RPMI8226 (cell line): Measurements from ENCODE around the gene S1PR4.

Experiments used
- DNase-seq: peaks from one replicate; pipeline ENCODE4 v3.0.0-alpha.2; 2015

The S1PR4 gene

DNA sequence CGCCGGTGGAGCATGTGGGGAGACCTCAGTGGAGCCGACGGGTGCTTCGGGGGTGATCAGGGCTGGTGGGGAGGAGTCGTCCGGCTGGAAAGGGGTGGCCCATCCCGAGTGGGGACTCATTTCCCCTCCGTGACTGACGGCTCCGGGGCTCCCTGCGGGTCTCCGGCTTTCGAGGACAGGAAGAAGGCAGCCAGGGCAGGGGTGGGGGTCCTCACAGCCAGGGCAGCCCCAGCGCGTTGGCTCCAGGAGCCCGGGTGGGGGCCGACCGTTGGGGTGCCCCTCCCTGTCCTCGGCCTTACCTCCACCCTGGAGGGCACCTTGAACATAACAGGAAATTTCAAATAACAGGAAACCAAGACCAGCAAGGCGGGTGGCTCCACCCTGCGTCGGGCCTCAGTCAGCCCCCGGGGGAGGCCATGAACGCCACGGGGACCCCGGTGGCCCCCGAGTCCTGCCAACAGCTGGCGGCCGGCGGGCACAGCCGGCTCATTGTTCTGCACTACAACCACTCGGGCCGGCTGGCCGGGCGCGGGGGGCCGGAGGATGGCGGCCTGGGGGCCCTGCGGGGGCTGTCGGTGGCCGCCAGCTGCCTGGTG lies at the start of gene S1PR4:
Gene S1PR4, plus strand, starts transcription at position 393 of the 596 bp plus-strand sequence. Its CDS starts 24 bp downstream, at position 417.
- DNase-seq, result no peak

GRCh38 chr19:3129112-3129511 lies 49.5 kb upstream of the S1PR4 start:
- peak; percentile 43 for DNase-seq

DNA sequence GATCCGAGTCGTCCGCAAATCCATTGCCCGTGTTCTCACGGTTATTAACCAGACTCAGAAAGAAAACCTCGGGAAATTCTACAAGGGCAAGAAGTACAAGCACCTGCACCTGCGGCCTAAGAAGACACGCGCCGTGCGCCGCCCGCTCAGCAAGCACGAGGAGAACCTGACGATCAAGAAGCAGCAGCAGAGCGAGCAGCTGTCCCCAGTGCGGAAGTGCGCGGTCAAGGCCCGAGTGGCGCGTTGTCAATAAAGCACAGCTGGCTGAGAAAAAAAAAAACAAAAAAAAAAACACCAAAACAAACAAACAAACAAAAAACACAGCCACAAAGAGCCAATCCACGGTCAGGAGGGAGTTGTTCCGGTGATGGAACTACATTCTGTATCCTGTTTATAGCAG lies 47.4 kb upstream of the S1PR4 start:
- DNase-seq, result no peak

- peak; percentile 91 for DNase-seq
Observed at GRCh38 chr19:3132971-3133792, 45.4 kb upstream of the S1PR4 start.

- no peak for DNase-seq
Observed at GRCh38 chr19:3133793-3134116, 44.8 kb upstream of the S1PR4 start.

DNA sequence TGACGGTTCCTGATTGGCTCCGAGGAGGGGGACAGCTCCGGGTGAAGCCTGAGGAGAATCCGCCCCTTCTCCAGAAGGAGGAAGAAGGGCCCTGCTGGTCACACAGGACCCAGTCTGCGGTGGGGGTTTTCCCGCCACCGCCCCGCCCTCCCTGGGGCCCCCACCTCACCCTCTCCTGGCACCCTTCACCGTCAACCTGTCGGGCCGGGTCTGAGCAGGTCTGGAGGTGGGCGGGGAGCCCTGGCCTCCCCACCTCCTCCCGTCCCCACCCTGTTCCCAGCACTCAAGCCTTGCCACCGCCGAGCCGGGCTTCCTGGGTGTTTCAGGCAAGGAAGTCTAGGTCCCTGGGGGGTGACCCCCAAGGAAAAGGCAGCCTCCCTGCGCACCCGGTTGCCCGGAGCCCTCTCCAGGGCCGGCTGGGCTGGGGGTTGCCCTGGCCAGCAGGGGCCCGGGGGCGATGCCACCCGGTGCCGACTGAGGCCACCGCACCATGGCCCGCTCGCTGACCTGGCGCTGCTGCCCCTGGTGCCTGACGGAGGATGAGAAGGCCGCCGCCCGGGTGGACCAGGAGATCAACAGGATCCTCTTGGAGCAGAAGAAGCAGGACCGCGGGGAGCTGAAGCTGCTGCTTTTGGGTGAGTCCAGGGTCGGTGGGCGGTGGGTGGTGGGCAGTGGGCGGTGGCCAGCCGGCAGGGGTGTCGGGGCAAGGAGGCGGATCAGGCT lies 42.4 kb upstream of the S1PR4 start, which contains the start of gene GNA15:
Gene GNA15, plus strand, starts transcription at position 73 of the 723 bp plus-strand sequence. Its CDS starts 418 bp downstream, at position 491.
- DNase-seq, result no peak

GRCh38 chr19:3136684-3137055 lies 41.9 kb upstream of the S1PR4 start:
- DNase-seq, result no peak

GRCh38 chr19:3137119-3137518 lies 41.5 kb upstream of the S1PR4 start:
- DNase-seq, result no peak

DNA sequence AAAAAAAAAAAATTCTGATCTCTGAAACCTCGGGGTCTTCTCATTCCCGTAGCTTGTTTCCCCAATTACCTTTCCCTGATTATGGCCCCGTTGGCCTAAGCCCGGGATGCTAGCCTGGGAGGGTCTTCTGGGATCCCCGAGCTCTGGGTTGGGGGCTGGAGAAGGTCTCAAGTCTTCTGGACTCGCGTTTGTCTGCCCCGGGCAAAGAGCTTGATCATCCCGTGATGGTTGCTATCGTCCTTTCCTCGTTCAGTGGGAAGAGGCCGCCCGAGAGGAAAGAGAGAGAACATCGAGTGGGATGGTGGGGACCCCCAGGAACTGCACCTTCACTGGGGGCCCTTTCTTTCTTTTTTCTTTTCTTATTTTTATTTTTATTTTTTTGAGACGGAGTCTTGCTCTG lies 40.3 kb upstream of the S1PR4 start:
- DNase-seq, result no peak

DNA sequence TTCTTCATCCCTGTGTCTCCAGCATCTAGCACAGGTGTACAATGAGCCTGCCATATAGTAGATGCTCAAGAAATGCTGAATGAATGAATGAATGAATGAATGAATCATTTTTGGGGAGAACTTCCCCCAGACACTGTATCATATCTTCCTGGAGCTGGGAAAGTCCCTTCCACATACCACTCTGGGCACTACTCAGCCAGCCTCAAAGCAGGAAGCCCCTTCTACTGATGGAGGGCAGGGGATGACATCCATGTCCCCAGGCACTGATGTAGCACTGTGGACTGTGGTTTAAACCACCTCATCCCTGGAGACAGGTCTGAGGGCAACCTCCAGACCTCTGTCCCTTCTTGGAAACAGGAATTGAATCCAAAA lies 37.9 kb upstream of the S1PR4 start:
- DNase-seq, result no peak

DNA sequence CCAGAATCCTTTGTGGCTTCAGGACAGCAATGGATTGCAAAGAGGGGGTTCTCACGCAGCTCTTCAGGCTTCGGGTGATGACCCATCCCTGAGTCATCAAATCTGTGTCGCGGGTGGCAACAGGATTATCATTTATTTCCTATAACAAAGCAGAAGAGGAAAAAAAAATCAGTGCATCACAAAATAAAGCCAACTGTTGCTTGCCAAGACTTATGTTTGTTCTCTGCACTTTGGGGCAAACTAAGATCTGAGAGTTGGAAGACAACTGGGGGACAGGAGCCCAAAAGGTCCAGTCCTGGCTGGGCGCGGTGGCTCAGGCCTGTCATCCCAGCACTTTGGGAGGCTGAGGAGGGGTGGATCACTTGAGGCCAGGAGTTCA lies 36.3 kb upstream of the S1PR4 start:
- DNase-seq, result peak; percentile 34

DNA sequence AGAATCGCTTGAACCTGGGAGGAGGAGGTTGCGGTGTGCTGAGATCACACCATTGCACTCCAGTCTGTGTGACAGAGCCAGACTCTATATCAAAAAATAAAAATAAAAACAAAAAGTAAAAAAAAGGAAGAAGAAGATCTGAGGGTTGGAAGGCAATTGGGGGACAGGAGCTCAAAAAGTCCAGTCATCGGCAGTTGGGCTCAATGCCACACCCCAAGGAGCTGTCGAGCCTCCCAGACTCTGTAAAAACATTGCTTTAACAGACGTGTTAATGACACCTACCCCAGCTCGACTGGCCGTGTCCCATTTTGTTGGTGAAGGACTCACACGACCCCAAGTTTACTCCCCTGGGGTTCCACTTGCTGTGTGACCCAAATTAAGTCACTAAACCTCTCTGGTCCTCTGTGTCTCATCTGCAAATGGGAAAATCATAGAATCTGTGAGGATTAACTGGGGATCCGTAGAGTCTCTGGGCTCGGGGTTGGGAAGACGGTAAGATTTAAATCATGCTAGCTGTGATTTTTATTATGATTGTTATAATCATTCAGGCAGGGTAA lies 35.7 kb upstream of the S1PR4 start:
- no peak for DNase-seq

- peak; percentile 78 for DNase-seq
Observed at GRCh38 chr19:3145909-3146676, 32.5 kb upstream of the S1PR4 start.

- peak; percentile 51 for DNase-seq
Observed at GRCh38 chr19:3146677-3147100, 31.9 kb upstream of the S1PR4 start.

- DNase-seq, result no peak
Observed at GRCh38 chr19:3148503-3148902, 30.1 kb upstream of the S1PR4 start.

DNA sequence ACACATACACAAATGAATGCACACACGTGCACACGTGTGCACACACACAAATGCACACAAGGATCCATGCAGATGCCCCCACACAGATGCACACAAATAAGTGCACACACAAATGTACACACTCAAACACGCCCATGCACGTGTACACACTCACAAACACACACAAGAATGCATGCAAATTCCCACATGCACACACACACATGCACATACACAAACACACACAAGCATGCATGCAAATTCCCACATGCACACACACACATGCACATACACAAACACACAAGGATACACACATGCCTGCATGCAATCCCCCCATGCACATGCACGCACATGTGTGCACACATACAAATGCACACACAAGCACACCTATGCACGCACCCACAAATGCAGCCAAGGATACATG lies 29.5 kb upstream of the S1PR4 start:
- no peak for DNase-seq

DNA sequence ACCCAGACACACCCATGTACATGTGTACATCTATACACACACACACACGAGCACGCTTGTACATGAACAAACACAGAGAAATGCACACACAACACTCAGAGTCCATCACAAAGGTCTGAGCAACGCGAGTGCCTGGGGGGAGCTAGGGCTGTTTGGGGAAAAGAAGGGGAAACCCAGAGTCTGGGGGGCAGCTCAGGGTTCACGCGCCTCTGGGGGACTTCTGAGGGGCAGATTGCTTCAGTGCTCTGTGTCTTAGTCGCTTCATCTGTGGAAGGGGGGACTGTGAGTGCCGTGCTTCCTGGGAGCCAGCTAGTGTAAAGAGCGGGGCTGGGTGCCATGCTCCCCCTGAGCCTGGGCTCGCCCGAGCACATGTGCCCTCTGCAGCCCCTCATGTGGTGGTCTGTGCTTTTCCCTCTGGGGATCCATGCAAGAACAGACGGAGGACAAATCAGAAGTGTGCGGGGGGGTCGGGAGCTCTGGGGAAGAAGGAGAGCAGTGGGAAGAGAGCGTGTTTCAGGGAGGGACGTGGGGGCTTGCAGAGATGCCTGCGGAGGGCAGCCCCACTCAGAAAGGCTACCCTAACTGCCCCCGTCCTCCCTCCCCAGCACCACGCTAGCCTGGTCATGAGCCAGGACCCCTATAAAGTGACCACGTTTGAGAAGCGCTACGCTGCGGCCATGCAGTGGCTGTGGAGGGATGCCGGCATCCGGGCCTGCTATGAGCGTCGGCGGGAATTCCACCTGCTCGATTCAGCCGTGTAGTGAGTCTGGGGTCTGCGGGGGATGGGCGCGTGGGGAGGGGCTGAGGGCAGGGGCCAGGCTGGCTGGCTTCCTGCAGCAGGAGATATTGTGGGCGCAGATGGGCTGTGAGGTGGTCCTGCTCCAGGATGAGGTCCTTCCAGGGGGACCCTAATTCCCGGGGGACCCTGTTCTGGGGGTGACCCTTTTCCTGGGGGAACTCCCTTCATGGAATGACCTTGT lies 28.8 kb upstream of the S1PR4 start:
- DNase-seq, result no peak

GRCh38 chr19:3150739-3151329 lies 27.7 kb upstream of the S1PR4 start:
- no peak for DNase-seq

DNA sequence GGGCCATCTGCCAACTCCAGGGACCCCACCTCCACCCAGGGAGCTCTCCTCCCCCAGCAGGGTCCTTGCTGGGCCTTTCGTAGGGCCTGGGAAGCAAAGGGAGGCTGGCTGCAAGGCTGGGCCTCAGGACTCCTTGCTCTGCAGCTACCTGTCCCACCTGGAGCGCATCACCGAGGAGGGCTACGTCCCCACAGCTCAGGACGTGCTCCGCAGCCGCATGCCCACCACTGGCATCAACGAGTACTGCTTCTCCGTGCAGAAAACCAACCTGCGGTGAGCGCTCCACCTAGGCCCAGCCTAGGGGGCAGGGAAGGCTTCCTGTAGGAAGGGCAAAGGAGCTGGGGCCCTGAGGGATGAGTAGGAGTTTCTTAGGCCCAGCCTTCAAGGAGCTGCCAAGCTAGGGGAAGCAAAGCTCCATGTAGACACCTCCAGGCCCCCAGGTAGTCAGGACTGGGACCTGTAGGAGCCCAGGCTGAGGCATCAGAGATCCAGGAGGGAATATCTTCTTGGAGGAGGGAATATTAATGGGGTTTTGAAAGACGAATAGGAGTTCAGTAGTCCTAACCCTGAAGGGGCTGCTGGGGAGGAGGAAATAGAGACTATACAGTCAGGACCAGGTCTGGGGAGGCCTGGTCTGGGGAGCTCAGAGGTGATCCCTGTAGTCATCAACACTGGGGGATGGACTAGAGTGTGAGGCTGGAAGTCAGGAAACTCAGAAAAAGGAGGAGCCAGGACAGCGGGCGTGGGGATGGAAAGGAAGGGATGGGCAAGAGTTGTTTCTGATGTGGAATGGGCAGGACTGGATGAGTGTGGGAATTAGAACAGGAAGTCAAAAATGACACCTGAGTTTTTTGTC lies 26.8 kb upstream of the S1PR4 start:
- no peak for DNase-seq

- DNase-seq, result no peak
Observed at GRCh38 chr19:3152419-3152780, 26.2 kb upstream of the S1PR4 start.
